ENCODE results near the gene COL25A1.

DNA sequence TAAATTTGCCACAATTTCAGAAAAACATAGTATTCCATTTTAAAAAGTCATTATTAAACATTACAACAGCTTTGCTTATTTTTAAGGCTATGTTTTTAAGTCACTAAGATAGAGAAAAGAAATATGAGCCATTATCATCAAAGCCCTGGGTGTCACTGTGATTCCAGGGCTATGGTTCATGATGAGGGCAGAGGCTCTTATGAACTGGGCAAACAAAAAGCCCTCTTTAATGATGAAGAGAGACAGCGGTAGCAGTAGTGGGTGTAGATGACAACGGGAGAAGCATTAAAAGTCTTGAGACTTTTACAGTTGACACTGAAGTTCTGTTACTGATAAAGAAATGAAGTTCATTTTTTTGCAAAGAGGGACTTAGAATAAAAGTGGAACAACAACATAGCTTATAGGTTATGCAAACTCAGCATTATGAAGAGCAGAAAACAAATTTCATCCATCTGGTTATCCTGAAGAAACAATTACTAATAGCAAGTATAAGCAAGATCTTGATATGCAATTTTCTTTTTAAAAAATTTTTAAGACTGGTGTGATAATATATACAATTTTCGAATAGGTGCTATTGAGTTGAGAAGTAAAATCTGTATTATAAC, 336.9 kb downstream of the COL25A1 start:
- TF ChIP-seq, protein P1, sequence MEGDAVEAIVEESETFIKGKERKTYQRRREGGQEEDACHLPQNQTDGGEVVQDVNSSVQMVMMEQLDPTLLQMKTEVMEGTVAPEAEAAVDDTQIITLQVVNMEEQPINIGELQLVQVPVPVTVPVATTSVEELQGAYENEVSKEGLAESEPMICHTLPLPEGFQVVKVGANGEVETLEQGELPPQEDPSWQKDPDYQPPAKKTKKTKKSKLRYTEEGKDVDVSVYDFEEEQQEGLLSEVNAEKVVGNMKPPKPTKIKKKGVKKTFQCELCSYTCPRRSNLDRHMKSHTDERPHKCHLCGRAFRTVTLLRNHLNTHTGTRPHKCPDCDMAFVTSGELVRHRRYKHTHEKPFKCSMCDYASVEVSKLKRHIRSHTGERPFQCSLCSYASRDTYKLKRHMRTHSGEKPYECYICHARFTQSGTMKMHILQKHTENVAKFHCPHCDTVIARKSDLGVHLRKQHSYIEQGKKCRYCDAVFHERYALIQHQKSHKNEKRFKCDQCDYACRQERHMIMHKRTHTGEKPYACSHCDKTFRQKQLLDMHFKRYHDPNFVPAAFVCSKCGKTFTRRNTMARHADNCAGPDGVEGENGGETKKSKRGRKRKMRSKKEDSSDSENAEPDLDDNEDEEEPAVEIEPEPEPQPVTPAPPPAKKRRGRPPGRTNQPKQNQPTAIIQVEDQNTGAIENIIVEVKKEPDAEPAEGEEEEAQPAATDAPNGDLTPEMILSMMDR (IDR thresholded peaks at IDR 0.05; ENCODE audit: insufficient read depth, low read depth, low read length): no peak
- TF ChIP-seq EZH2 (IDR thresholded peaks at IDR 0.05; ENCODE audit: insufficient read depth, low read length): no peak

All from astrocyte (in vitro differentiated cells and primary cell).